ENCODE measurements around the gene TSPO2.

DNA sequence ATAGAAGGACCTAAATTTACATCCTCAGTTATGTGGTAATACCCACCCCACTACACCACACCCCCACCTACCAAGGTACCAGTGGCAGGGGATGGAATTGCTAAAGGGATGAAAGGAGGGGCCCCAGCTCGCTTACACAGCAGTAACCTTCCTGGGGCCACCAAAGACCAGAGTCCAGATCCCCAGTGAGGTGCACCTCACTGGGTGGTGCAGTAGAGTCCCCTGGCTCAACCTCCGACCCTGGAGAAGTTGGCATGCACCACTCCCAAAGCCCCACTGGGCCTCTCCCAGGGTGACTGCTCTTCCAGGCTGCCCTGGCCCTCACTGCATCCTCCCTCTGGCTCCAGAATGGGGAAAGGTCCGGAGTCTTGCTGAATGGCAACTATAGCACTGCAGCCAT, 4.1 kb upstream of the TSPO2 start:
- TF ChIP-seq EZH2phosphoT487 (IDR thresholded peaks at IDR 0.05; ENCODE audit: borderline replicate concordance, low read length) (no peak), EZH2 (IDR thresholded peaks at IDR 0.05; ENCODE audit: low read length, unreplicated experiment) (no peak)

Measured in PC-3 (cell line).